ENCODE data around the gene PAQR7. TPM values are rescaled to one million over a fixed set of nuclear protein-coding genes. Genes with fewer than 3 reads are reported as not detected.
"Not testable (repeated sequence)": the region's sequence is repeated elsewhere in the genome, so short reads cannot be mapped to it uniquely, and the experiment has no call there.

The PAQR7 gene
- total RNA-seq, 1 donor from 2014 or later, result 4.6 TPM

DNA sequence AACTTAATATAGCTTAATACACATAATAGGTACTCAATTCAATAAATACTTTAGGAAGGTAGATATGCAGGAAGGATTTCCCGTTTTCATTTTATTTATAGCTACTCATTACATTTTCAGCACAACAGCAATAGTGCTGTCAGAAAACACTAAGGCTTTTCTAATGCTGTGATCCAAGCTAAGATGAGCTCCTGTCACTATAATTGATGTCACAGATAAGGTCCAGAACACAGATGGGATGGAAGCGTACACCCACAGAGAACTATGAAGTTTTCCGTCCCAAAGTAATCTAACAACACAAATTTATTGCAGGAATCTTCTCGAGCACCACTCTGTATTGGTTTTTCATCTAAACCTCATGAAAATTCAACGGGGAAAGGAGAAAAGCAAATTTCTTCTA lies 29.8 kb downstream of the PAQR7 start:
- intact Hi-C loops (cut with micrococcal nuclease), result no loop called here
- Mint-ChIP-seq H3K27me3 (no peaks in the 10 kb centered on the region), H3K36me3 (ENCODE audit: low read depth) (no peaks in the 10 kb centered on the region), H3K4me3 (no peak overlapping the region), H3K9me3 (no peaks in the 10 kb centered on the region), H3K27ac (no peak overlapping the region), H3K4me1 (peaks cover 5% of the 10 kb centered on the region)
- CTCF ChIA-PET, result no interaction called here
- POLR2A ChIA-PET, result interaction anchor here (0.6 kb wide), 2 partner anchors 24 to 57 kb away, joined by 3 to 6 read pairs; no protein-coding TSS in a partner anchor
- TF ChIP-seq, protein P1, sequence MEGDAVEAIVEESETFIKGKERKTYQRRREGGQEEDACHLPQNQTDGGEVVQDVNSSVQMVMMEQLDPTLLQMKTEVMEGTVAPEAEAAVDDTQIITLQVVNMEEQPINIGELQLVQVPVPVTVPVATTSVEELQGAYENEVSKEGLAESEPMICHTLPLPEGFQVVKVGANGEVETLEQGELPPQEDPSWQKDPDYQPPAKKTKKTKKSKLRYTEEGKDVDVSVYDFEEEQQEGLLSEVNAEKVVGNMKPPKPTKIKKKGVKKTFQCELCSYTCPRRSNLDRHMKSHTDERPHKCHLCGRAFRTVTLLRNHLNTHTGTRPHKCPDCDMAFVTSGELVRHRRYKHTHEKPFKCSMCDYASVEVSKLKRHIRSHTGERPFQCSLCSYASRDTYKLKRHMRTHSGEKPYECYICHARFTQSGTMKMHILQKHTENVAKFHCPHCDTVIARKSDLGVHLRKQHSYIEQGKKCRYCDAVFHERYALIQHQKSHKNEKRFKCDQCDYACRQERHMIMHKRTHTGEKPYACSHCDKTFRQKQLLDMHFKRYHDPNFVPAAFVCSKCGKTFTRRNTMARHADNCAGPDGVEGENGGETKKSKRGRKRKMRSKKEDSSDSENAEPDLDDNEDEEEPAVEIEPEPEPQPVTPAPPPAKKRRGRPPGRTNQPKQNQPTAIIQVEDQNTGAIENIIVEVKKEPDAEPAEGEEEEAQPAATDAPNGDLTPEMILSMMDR (IDR thresholded peaks at IDR 0.05), result no peak
- ATAC-seq (ENCODE audit: low read depth) (no peak), DNase-seq (no peak)

DNA sequence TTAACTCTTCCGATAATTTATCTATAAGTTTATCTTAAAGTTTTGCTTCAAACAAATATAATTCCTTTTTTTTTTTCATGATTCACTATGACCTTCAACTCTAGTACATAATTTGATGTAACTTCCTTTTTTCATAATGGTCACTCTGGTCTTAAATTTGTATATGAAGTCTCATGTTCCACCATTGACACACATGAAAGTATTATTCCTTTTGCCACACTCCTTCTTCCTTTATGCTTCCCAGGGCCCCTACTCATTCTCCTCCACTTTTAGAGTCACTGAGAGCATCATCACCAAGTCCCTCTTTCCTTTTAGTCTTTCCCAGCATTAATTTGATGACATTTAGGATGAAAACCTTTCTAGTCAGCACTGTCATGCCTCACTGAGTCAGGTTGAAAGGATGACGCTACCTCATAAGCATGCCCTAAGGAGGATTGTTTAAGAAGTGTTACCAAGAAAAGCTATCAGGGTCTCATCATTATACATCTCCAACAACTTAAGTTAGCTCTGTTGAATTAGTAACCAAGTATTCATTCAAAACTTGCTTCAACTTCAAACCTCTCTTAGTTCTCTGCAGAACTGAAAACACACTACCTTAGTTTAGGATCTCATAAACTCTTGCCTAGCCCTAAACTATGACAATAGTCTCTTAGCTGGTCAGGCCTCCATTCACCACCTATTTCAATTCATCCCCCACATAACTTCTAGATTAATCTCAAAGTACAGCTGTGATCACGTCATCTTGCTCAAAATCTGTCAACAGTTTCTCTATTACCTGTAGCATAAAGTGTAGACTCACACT lies 30.8 kb downstream of the PAQR7 start:
- intact Hi-C loops (cut with micrococcal nuclease), result no loop called here
- no peak for DNase-seq
- TF ChIP-seq, protein P1 (IDR thresholded peaks at IDR 0.05), result no peak
- Mint-ChIP-seq H3K27ac (peak overlapping the region; percentile 19), H3K36me3 (ENCODE audit: low read depth) (no peaks in the 10 kb centered on the region), H3K9me3 (peaks cover 3% of the 10 kb centered on the region), H3K4me3 (no peak overlapping the region), H3K27me3 (no peaks in the 10 kb centered on the region), H3K4me1 (peaks cover 5% of the 10 kb centered on the region)
- POLR2A ChIA-PET, result interaction anchor here (0.6 kb wide), 2 partner anchors 7 to 25 kb away, joined by 3 to 4 read pairs; no protein-coding TSS in a partner anchor
- no peak for ATAC-seq (ENCODE audit: low read depth)
- CTCF ChIA-PET, result no interaction called here

DNA sequence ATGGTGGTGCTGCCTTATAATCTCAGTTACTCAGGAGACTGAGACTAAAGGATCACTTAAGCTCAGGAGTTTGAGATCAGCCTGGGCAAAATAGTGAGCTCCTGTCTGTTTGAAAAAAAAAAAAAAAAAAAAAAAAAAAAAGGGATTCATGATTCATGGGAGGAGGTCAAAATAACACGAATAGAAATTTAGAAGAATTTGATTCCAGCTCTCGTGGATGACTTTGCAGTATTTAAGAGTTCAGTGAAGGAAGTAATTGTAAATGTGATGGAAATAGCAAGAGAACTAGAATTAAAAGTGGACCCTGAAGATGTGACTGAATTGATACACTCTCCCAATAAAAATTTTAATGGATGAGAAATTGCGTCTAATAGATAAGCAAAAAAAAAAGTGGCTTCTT lies 32.0 kb downstream of the PAQR7 start:
- intact Hi-C loops (cut with micrococcal nuclease), result no loop called here
- POLR2A ChIA-PET, result interaction anchor here (1.4 kb wide), 1 partner anchor 23 kb away, joined by 3 read pairs; no protein-coding TSS in a partner anchor
- TF ChIP-seq, protein P1 (IDR thresholded peaks at IDR 0.05), result no peak
- ATAC-seq (ENCODE audit: low read depth) (no peak), DNase-seq (no peak)
- Mint-ChIP-seq H3K4me1 (peaks cover 5% of the 10 kb centered on the region), H3K27me3 (no peaks in the 10 kb centered on the region), H3K27ac (no peak overlapping the region), H3K36me3 (ENCODE audit: low read depth) (no peaks in the 10 kb centered on the region), H3K4me3 (no peak overlapping the region), H3K9me3 (peaks cover 3% of the 10 kb centered on the region)
- CTCF ChIA-PET, result no interaction called here

DNA sequence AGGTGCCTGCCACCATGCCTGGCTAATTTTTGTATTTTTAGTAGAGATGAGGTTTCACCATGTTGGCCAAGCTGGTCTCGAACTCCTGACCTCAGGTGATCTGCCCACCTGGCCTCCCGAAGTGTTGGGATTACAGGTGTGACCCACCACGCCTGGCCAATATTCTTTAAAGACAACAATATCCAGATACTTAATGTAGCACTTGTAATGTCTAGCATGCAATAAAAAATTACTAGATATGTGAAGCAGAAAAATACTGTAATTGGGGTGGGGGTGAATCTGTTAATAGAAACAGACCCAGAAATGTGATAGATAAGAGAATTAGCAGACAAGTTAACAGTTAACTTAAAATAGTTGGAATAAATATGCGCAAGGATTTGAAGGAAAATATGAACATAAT lies 35.7 kb downstream of the PAQR7 start:
- DNase-seq; H3K27me3 Mint-ChIP-seq; intact Hi-C loops (cut with micrococcal nuclease); POLR2A ChIA-PET; H3K9me3 Mint-ChIP-seq; H3K4me1 Mint-ChIP-seq; CTCF ChIA-PET; H3K27ac Mint-ChIP-seq; H3K36me3 Mint-ChIP-seq (ENCODE audit: low read depth); H3K4me3 Mint-ChIP-seq; ATAC-seq (ENCODE audit: low read depth): not testable (repeated sequence)

DNA sequence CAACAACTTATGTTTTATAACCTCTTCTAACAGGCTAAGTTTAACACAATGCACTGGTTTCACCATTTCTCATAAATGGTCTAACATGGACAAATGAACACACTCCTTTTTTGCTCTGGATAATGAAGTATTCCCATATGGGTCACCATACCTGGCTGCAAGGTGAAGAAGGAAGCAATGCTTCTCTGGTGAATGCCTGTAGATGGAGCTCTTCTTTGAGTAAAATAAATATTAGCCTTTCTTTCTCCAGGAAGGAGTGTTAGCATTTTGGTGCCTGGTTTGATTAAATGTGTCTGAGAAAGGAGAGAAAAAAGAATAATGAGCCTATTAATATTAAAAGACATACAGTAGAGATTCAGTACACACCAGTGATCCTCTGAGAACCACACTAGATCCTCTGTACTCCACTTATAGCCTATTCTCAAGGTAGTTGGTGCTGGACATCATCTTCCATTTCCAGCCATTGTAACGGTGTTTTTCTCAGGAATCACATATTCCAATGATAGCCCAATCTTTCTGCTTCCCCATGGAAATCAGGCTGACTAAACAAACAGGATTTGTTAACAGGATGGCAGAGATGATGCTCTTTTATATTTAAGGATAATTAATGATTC lies 38.1 kb downstream of the PAQR7 start:
- ChIA-PET CTCF (interaction anchor here (0.9 kb wide), 1 partner anchor 58 kb away, joined by 3 read pairs; no protein-coding TSS in a partner anchor), POLR2A (no interaction called here)
- TF ChIP-seq, protein P1 (IDR thresholded peaks at IDR 0.05), result no peak
- no peak overlapping the region for H3K27ac Mint-ChIP-seq
- peaks cover 3% of the 10 kb centered on the region for H3K9me3 Mint-ChIP-seq
- intact Hi-C loops (cut with micrococcal nuclease), result loop anchor here (1.0 kb wide), 1 partner anchor 161 kb away; the partner anchor contains the start of gene PAFAH2
- H3K27me3 Mint-ChIP-seq, result no peaks in the 10 kb centered on the region
- DNase-seq (no peak), ATAC-seq (ENCODE audit: low read depth) (no peak)
- H3K36me3 Mint-ChIP-seq (ENCODE audit: low read depth), result peaks cover 30% of the 10 kb centered on the region
- no peak overlapping the region for H3K4me3 Mint-ChIP-seq
- H3K4me1 Mint-ChIP-seq, result no peaks in the 10 kb centered on the region
